Measurements from ENCODE around the gene PDSS2.

DNA sequence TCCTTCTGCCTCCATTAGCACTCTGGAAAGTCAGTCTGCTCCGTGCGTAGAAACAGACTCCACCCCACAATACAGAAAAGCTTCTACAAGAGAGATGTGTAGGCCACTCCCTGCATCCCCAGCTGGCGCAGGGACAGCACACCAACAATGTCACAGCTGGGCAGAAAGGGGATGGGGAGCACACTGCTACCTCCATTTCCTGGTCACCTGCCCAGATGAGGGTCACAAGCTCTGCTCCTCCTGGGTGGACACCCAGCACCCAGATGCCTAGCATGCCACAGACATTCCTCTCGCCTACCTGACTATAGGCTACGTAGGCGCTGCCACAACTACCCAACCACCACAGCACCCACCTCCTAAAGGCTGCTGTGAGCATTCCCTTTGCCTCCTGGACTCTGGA, 356.3 kb downstream of the PDSS2 start:
- TF ChIP-seq POLR2A (IDR thresholded peaks at IDR 0.05): no peak
- TF ChIP-seq, protein P1, sequence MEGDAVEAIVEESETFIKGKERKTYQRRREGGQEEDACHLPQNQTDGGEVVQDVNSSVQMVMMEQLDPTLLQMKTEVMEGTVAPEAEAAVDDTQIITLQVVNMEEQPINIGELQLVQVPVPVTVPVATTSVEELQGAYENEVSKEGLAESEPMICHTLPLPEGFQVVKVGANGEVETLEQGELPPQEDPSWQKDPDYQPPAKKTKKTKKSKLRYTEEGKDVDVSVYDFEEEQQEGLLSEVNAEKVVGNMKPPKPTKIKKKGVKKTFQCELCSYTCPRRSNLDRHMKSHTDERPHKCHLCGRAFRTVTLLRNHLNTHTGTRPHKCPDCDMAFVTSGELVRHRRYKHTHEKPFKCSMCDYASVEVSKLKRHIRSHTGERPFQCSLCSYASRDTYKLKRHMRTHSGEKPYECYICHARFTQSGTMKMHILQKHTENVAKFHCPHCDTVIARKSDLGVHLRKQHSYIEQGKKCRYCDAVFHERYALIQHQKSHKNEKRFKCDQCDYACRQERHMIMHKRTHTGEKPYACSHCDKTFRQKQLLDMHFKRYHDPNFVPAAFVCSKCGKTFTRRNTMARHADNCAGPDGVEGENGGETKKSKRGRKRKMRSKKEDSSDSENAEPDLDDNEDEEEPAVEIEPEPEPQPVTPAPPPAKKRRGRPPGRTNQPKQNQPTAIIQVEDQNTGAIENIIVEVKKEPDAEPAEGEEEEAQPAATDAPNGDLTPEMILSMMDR (IDR thresholded peaks at IDR 0.05): no peak
